DMS114 treated with DMSO at 0.1 percent for 48 hours (cell line): ENCODE results near the gene KCNG4.

Source experiments
- DNase-seq: peaks from one replicate; lab custom pipeline; 2025; ENCODE audit not compliant: unreplicated experiment; lab: John Stamatoyannopoulos, UW

The KCNG4 gene

DNA sequence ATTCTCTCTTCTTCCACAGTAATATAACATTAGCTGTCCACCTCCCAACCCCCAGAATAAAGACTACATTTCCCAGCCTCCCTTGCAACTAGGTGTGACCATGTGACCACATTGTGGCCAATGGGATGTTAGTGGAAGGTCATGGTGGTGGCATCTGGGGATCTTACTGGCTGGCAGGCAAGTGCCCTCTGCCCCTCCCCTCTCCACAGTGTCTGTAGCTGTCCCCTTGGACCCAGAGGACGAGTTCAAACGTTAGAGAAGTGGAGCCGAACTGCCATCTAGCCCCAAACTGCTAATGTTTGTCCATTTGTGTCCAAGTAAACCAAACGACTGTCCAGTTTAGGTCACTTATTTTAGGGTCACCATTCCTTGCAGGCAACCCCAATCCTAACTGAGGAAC, 26.6 kb upstream of the KCNG4 start:
- peak; percentile 34 for DNase-seq

DNA sequence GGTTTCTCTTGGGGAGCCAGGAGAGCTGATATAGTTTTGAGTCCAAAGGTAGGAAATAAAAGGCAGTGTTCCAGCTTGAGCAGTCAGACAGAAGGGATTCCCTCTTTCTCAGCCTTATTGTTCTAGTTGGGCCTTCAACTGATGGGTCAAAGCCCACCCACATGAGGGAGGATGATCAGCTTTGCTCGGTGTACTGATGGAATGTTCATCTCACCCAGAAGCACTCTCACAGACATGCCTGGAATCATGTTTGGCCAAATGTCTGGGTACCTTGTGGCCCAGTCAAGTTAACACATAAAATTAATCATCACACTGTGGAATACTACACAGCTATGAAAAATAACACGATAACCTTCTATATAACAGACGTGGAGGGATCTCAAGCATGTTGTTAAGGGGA, 23.1 kb upstream of the KCNG4 start:
- DNase-seq: no peak

DNA sequence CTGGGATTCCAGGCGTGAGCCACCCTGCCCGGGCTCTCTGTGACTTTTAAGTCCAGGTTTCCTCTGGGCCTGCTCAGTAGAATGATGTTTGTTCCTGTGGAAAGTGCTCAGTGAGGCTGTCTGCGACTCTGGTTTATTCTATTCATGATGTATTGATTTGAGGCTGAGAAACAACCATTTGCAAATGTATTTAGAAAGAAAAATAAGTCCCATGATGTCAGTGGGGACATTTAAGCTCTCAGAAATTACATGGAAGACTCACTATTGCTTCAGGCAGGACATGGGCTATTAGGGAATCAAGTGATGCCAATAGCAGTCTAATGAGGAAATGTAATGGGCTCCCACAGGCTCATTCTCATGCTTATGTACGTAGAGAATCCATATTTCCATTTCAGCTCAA, 22.2 kb upstream of the KCNG4 start:
- DNase-seq: no peak

- no peak for DNase-seq
Observed at GRCh38 chr16:84260766-84261554, 21.1 kb upstream of the KCNG4 start.

GRCh38 chr16:84259691-84260090, 19.9 kb upstream of the KCNG4 start:
- DNase-seq: no peak

- DNase-seq: no peak
Observed at GRCh38 chr16:84258266-84258665, 18.5 kb upstream of the KCNG4 start.

DNA sequence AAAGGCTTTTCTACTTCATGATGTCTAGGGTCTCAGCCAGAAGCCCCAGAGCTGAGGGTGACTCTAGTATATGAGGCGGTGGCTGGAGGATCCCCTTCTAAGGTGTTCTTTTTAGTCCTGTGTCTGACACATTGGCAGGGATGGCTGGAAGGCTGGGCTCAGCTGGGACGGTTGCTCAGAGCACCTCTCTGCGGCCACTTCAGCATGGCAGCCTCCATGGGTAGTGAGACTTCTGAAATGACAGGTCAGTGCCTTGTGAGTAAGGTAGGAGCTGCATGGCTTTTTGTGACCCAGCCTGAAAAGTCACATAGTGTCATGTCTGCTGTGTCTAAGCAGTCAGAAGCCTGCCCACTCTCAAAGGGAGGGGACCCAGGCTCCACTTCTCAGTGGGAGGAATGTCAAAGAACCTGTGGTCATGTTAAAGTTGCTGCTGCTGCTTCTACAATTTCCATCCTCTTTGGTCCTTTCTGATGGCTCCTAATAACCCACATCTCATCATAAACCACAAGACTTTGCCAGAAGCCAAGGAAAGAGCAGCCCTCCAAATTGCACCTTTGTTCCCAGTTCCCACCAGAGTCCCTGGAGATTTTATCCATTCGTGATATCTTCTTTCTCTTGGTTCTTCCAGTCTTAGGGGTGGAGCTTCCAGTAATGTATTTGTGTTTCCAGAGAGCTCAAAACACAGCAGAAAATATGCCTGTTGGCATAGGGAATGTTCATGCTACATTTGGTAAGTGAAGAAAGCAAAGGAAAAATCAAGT, 15.4 kb upstream of the KCNG4 start:
- DNase-seq: no peak

DNA sequence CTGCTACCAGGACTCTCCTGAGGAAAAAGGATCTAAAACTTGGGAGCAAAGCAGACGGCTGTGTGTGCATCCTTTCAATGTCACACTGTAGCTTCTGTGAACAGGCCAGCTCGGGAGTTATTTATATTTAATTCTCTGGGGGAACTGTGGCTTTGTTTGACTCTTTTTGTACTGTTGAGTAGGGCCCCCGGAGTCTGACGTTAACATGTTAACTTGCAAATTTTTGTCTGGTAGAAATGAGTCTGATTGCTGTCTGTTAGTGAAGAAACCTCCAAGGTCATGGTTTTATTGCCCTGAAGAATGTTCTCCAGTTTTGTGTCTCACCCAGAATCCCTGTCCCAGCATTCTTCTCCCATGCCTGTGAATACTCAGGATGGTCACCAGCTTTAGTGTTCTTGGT, 14.2 kb upstream of the KCNG4 start:
- no peak for DNase-seq

- DNase-seq: no peak
Observed at GRCh38 chr16:84253173-84253572, 13.4 kb upstream of the KCNG4 start.

DNA sequence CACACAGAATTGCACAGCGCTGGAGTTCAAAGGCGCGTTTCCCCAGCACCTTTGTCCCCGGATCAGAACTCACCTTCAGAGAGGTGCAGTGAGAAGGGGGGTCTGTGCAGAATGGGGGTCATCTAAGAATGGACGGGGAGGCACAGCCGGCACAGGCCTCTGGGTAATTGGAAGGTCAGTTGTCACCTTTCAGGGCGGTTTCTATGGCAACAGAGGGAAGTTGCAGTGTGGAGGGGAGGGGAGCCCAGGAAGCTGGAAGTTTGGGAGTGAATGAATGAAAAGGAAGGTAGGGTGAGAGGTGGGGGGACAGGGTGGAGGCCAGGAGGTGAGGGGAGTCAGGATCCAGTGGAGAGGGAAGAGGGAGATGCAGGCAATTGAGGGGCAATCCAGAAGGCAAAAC, 12.4 kb upstream of the KCNG4 start:
- no peak for DNase-seq

- DNase-seq: no peak
Observed at GRCh38 chr16:84247844-84248243, 8.0 kb upstream of the KCNG4 start.

DNA sequence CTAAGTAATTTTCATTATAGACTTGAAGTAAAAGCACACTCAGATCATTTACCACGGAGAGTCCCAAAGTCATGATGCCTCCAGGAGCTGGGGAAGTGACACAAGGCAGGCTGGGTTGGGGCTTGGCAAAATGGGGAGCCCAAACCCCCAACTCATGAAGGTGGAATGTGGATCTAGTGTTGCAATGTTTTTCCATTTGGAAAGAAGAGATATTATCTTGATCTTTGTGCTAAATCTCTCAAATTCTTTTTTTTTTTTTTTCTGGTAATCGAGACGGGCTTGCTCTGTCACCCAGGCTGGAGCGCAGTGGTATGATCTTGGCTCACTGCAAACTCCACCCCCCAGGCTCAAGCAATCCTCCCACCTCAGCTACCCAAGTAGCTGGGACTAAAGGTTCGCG, 7.5 kb upstream of the KCNG4 start:
- DNase-seq: no peak

GRCh38 chr16:84246679-84247077, 6.9 kb upstream of the KCNG4 start:
- no peak for DNase-seq

GRCh38 chr16:84245956-84246678, 6.3 kb upstream of the KCNG4 start:
- no peak for DNase-seq

GRCh38 chr16:84244728-84245127, 4.9 kb upstream of the KCNG4 start:
- DNase-seq: no peak

DNA sequence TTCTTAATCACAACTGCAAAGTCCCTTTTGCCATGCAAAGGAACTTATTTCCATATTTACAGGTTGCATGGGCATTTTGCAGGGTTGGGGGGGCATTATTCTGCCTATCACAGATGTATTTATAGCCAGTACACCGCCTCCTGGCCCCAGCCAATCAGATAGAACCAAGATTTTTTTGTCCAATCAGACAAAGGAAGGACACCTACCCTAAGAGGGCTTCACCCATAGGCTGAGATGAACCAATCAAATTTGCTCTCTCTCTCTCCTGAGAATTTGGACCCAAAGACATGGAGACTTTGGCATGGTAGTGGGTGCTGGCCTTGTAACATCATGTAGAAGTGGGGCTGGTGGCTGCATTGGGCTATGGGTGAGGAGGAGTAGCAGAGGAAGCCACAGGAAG, 3.9 kb upstream of the KCNG4 start:
- DNase-seq: no peak

GRCh38 chr16:84242839-84243238, 3.0 kb upstream of the KCNG4 start:
- no peak for DNase-seq

DNA sequence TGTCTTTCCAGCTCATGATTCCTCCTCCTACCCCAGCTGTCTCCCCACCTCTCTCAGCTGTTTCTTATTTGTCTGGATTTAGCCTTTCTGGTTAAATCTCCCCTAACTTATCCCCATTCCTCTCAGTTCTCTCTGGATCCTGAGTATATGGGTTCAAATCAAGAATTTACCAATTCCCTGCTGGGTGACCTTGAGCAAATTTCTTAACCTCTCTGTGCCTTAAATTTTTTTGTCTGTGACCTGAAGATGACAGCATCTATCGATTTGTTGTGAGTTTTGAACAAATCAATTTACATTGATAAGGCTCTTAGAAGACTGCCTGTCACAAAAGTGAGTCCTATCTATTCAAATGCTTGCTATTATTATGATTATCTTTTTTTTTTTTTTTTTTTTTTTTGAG, 2.0 kb upstream of the KCNG4 start:
- no peak for DNase-seq

DNA sequence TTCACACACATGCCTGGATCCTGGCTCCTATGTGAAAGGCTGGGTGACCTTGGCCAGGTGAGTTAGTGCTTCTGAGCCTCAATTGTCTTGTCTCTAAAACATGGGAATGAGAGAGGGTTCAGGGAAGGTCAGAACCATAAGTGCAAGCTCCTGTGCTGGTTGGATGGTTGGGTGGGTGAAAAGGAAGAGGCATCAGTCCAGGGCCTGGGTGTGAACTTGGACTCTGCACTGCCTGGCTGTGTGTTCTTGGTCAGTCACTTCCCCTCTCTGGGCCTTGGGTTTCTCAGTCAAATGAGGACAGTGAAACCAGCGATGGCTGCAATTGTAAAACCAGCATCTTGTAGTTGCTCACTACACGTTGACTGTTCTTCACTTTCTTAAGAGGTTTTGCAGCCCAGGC, 643 bp upstream of the KCNG4 start:
- no peak for DNase-seq

DNA sequence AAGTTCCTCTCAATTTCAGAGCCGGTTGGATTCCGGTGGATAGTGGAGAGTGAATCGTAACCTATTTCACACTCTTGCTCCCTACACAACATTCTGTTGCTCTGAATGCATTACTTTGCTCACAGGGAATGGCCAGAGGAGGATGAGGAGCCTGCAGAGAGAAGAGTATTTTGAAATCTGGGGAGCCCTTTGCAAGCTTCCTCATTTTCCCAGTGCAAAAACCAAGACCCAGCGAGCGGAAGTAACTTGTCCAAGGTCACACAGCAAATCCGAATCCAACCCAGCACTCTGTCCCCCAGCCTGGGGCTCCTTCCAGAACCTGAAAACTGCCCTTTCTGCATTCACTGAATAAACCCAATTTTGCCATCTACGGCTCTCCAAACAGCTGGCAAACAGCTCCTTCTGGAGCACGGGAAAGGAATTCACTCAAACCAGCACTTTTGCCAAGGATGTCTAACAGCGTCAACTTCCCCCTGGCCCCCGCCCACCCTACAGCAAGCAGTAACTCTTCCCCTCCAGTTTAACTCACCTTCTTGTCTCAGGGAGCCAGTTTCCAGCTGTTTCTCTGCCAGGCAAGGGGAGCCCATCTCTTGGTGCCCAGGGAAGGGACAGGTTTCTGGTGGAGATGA, 557 bp downstream of the KCNG4 start:
- DNase-seq: no peak

GRCh38 chr16:84237994-84238750, 1.6 kb downstream of the KCNG4 start:
- no peak for DNase-seq
